Mucosa of stomach (tissue), 1 donor: Measurements from ENCODE around the gene NDEL1.

Experiments
- H3K27me3 ChIP-seq: one replicate; pipeline ENCODE4 v1.7.0; 2013; ENCODE audit warnings: mild to moderate bottlenecking, low read length; ENCODE audit not compliant: control insufficient read depth, insufficient read depth
- H3K36me3 ChIP-seq: one replicate; pipeline ENCODE4 v1.7.0; 2013; ENCODE audit warnings: low read length; ENCODE audit not compliant: control insufficient read depth, insufficient read depth
- H3K4me1 ChIP-seq: one replicate; pipeline ENCODE4 v1.7.0; 2013; ENCODE audit warnings: mild to moderate bottlenecking, low read length; ENCODE audit not compliant: control insufficient read depth, insufficient read depth
- H3K4me3 ChIP-seq: one replicate; pipeline ENCODE4 v1.7.0; 2013; ENCODE audit warnings: low read length
- H3K9ac ChIP-seq: one replicate; pipeline ENCODE4 v1.7.0; 2013; ENCODE audit warnings: mild to moderate bottlenecking, low read length, moderate library complexity
- H3K9me3 ChIP-seq: one replicate; pipeline ENCODE4 v1.7.0; 2013; ENCODE audit warnings: mild to moderate bottlenecking, low read length, moderate library complexity; ENCODE audit not compliant: control insufficient read depth
- donor health status: Pancreatic carcinoma.

The NDEL1 gene

GRCh38 chr17:8402921-8403536, 32.7 kb upstream of the NDEL1 start:
- peaks cover 7% of the 10 kb centered on the region for H3K27me3 ChIP-seq
- no peak overlapping the region for H3K9ac ChIP-seq
- peaks cover 3% of the 10 kb centered on the region for H3K4me1 ChIP-seq
- no peaks in the 10 kb centered on the region for H3K36me3 ChIP-seq
- H3K4me3 ChIP-seq: no peak overlapping the region
- no peaks in the 10 kb centered on the region for H3K9me3 ChIP-seq

GRCh38 chr17:8405499-8406016, 30.1 kb upstream of the NDEL1 start:
- no peak overlapping the region for H3K9ac ChIP-seq
- H3K4me3 ChIP-seq: no peak overlapping the region
- H3K27me3 ChIP-seq: peaks cover 13% of the 10 kb centered on the region
- H3K9me3 ChIP-seq: no peaks in the 10 kb centered on the region
- no peaks in the 10 kb centered on the region for H3K36me3 ChIP-seq
- H3K4me1 ChIP-seq: peaks cover 12% of the 10 kb centered on the region

- Histone ChIP-seq H3K9me3 (no peaks in the 10 kb centered on the region), H3K4me1 (peaks cover 14% of the 10 kb centered on the region), H3K27me3 (peaks cover 18% of the 10 kb centered on the region), H3K36me3 (no peaks in the 10 kb centered on the region), H3K4me3 (no peak overlapping the region), H3K9ac (no peak overlapping the region)
Observed at GRCh38 chr17:8406174-8406573, 29.5 kb upstream of the NDEL1 start.

GRCh38 chr17:8408371-8408770, 27.3 kb upstream of the NDEL1 start:
- Histone ChIP-seq H3K9me3 (no peaks in the 10 kb centered on the region), H3K4me1 (peaks cover 14% of the 10 kb centered on the region), H3K9ac (no peak overlapping the region), H3K4me3 (no peak overlapping the region), H3K36me3 (no peaks in the 10 kb centered on the region), H3K27me3 (peaks cover 14% of the 10 kb centered on the region)

DNA sequence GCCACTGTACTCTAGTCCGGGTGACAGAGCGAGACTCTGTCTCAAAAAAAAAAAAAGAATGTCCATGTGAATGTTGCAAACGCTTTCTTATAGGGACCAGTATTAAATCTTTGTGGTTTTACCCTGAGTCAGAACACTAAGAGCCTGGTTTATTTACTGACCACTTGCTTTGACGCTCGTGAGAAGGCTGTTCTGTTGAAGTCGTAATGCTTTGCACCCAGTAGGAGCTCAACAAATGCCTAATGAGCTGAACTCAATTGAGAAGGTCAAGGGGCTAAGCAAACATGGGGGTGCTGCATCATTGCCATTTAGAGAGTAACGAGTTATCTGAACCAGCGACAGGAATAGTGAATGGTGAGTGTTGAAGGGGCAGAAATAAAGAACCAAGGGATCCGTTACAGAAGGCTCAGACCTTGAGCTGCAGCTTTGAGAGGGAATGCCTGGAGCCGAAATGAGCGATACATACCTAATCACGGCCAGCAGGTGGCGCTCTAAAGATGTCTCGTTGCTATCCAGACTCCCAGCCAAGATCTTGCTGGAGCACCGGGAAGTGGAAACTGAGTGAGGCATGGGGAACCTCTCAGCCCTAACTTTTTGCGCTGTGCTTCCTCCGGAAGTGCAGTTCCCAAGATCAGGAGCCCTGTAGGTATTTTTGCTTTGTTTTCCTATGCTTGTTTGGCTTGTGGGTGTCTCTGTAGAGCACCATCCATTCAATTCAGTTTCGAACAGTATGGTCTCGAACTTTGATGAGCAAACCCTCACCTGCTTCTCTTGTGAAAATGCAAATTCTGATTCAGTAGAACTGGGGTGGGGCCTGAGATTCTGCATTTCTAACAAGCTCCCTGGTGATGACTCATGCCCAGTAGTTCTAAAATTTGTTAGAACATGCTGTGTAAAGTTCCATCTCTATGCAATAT, 25.5 kb upstream of the NDEL1 start:
- Histone ChIP-seq H3K4me1 (peaks cover 14% of the 10 kb centered on the region), H3K36me3 (no peaks in the 10 kb centered on the region), H3K9me3 (no peaks in the 10 kb centered on the region), H3K27me3 (peaks cover 14% of the 10 kb centered on the region), H3K4me3 (no peak overlapping the region), H3K9ac (no peak overlapping the region)

DNA sequence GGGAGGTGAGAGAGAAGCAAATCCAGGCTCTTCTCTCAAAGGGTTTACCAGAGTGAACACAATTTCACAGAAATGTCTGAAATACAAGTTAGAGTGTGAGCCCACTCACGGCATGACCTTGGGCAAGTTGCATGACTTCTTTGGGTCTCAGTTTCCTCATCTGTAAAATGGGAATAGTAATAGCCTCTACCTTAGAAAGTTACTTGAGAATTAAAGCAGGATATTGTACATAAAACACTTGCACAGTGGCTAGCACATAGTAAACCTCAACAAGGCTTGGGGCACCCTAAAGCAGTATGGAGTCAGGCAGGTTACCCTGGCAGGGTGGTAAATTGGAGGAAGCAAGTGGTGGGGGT, 24.8 kb upstream of the NDEL1 start:
- Histone ChIP-seq H3K9ac (no peak overlapping the region), H3K9me3 (no peaks in the 10 kb centered on the region), H3K27me3 (peaks cover 14% of the 10 kb centered on the region), H3K4me1 (peaks cover 11% of the 10 kb centered on the region), H3K4me3 (no peak overlapping the region), H3K36me3 (no peaks in the 10 kb centered on the region)

DNA sequence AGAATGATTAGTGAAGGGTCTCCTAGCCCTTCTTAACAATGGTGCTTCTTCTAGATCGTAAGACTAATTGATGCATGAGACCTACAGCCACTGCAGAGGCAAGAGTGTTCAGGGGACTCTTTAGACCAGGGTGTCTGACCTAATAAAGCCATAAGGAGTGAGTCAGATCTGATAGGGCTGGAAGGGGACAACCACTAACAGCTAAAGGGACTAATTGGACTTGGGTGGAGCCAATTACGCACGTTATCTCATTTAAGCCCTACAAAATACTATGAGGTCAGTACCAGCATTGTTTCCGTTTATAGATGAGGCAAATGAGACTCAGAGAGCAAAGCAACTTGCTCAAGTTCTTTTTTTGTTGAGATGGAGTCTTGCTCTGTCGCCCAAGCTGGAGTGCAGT, 23.6 kb upstream of the NDEL1 start:
- H3K36me3 ChIP-seq: no peaks in the 10 kb centered on the region
- no peak overlapping the region for H3K9ac ChIP-seq
- peaks cover 11% of the 10 kb centered on the region for H3K27me3 ChIP-seq
- H3K9me3 ChIP-seq: no peaks in the 10 kb centered on the region
- no peak overlapping the region for H3K4me3 ChIP-seq
- H3K4me1 ChIP-seq: peaks cover 11% of the 10 kb centered on the region

DNA sequence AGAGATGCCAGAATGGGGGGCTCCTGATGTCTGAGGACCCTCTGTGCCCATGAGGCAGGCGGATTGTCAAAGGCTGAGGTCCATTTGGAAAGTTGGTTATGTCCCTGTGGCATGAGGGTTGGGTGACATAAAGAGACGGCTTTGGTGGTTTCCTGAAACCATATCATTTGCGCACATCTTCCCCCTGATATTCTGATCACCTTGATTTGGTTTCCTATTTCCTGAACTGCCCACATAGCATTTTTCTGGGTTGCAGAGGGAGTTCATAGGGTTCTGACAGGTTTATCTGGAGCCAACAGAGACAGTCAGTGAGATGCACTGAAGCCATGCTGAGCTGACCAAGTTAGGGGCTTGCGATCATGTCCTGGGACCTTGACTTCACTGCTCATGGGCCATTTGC, 22.4 kb upstream of the NDEL1 start:
- Histone ChIP-seq H3K4me1 (peaks cover 8% of the 10 kb centered on the region), H3K9ac (no peak overlapping the region), H3K27me3 (peaks cover 13% of the 10 kb centered on the region), H3K4me3 (no peak overlapping the region), H3K36me3 (no peaks in the 10 kb centered on the region), H3K9me3 (no peaks in the 10 kb centered on the region)

DNA sequence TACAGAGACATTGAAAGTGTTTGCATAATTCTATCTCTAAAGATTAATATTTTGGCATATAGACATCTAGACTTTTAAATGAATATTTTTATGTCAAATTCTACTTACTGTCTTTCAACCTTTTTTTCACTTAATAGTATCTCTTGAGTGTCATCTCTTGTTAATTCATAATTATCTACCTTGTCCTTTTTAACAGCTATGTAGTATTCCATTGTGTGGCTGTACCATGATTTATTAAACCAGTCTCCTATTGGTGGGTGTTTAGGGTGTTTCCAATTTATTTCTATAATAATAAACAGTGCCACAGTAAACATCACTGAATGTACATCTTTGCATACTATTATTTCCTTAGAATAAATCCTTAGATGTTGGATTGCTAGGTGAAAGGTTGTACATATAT, 21.7 kb upstream of the NDEL1 start:
- H3K4me3 ChIP-seq: no peak overlapping the region
- H3K9ac ChIP-seq: no peak overlapping the region
- H3K9me3 ChIP-seq: no peaks in the 10 kb centered on the region
- H3K4me1 ChIP-seq: peaks cover 4% of the 10 kb centered on the region
- H3K36me3 ChIP-seq: no peaks in the 10 kb centered on the region
- peaks cover 10% of the 10 kb centered on the region for H3K27me3 ChIP-seq

GRCh38 chr17:8417806-8418205, 17.9 kb upstream of the NDEL1 start:
- Histone ChIP-seq H3K4me3 (no peak overlapping the region), H3K9ac (no peak overlapping the region), H3K9me3 (no peaks in the 10 kb centered on the region), H3K4me1 (peaks cover 14% of the 10 kb centered on the region), H3K36me3 (no peaks in the 10 kb centered on the region), H3K27me3 (peaks cover 4% of the 10 kb centered on the region)

- no peaks in the 10 kb centered on the region for H3K9me3 ChIP-seq
- peaks cover 4% of the 10 kb centered on the region for H3K27me3 ChIP-seq
- H3K4me3 ChIP-seq: no peak overlapping the region
- no peak overlapping the region for H3K9ac ChIP-seq
- no peaks in the 10 kb centered on the region for H3K36me3 ChIP-seq
- peaks cover 14% of the 10 kb centered on the region for H3K4me1 ChIP-seq
Observed at GRCh38 chr17:8418471-8418870, 17.2 kb upstream of the NDEL1 start.

DNA sequence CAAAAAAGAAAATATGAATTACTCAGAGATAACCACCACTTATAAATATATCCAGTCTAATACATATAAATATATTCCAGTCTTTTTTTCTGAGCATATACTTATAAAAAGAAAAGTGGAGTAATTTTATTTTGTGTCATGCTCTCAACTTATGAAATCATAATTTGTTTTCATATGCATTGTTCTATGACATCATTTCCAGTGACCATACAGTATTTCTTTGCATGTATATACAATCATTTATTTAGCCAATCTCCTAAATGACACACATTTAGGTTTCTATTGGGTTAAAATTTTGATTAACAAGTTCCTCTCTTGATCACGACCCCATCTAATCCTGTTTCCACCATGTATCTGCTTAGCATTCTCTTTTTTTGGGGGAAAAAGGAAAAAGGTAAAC, 16.4 kb upstream of the NDEL1 start:
- no peaks in the 10 kb centered on the region for H3K9me3 ChIP-seq
- no peaks in the 10 kb centered on the region for H3K36me3 ChIP-seq
- peaks cover 4% of the 10 kb centered on the region for H3K27me3 ChIP-seq
- H3K4me1 ChIP-seq: peaks cover 14% of the 10 kb centered on the region
- H3K9ac ChIP-seq: no peak overlapping the region
- no peak overlapping the region for H3K4me3 ChIP-seq
